Gastroesophageal sphincter (tissue), 3 donors: Measurements from ENCODE around the gene KCTD16.

Experiments
- CTCF ChIP-seq, 4 experiments: fragments of 200-600 bp in 2 of 4; fragments of 450-650 bp in 2 of 4; sonication (generic) in 1 of 4; IDR thresholded peaks; one replicate each; pipeline ENCODE4 v1.5.1; 2017 to 2019; ENCODE audit warnings: antibody characterized with exemption in 4 of 4, mild to moderate bottlenecking in 2 of 4, moderate library complexity in 2 of 4
- EP300 ChIP-seq: sonication (generic); formaldehyde crosslinking; IDR thresholded peaks from one replicate; pipeline ENCODE4 v1.6.1; 2017; ENCODE audit warnings: antibody characterized with exemption, mild to moderate bottlenecking

DNA sequence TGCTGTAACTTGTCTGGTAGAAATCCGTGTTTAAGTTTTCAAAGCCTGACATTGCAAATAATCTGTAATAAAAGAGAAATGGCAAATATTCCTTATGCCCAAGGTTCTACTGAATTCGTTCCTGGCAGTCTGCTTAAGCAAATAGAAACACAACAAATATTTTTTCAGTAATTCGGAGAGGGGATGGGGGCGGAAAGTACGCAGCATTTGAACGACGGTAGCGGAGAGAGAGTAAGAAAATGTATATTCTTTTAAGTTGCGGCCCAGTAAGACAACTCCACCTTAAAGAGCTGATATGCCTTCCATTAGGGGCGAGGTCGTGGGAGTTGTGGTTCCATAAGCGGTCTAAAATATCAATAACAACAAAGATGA, 783 bp upstream of the KCTD16 start:
- TF ChIP-seq CTCF (IDR thresholded peaks at IDR 0.05): no peak
- no peak for TF ChIP-seq EP300
